Sciatic nerve (tissue), 2 donors: ENCODE results near the gene WSCD2. TPM values are rescaled to one million over a fixed set of nuclear protein-coding genes. Genes with fewer than 3 reads are reported as not detected.
A peak's percentile ranks its signal among the peaks of the same experiment; 100 is the strongest.

Source experiments
- ATAC-seq: fragments of 200-7000 bp; cut with Tn5 transposase; one replicate; pipeline ENCODE4 v1.9.1; 2020; ENCODE audit warnings: mild to moderate bottlenecking, moderate library complexity
- DNase-seq: peaks from one replicate; pipeline ENCODE4 v3.0.0-alpha.2; 2020; ENCODE audit warnings: low spot score
- intact Hi-C: fragments of 100-400 bp; cut with DNase I; formaldehyde crosslinking; loops from one replicate; pipeline ENCODE4 v1.14.2; 2022
- total RNA-seq: library from RNA; stranded (reverse); fragmentation: NEBNext Ultra II Directional; extraction: Animal tissue kit (Norgen Biotek cat#: 25700); gene quantifications from one replicate; pipeline ENCODE4 v1.2.1, GENCODE V29; 2021
- donor health status: DM: no; HTN: no; CAD: no.
- donor health status: DM: no; HTN: no; CAD: no.

Gene WSCD2
- total RNA-seq, 1 donor from 2014 or later, result 33.0 TPM

- ATAC-seq, result no peak
- intact Hi-C loops, result no loop called here
Measured at GRCh38 chr12:108180255-108181094, 51.4 kb downstream of the WSCD2 start.

GRCh38 chr12:108181095-108181454 is 52.0 kb downstream of the WSCD2 start:
- DNase-seq (no peak), ATAC-seq (no peak)
- intact Hi-C loops, result no loop called here

More at GRCh38 chr12:108180255-108181094, 51.4 kb downstream of the WSCD2 start:
- no peak for DNase-seq

GRCh38 chr12:108182096-108182495 is 53.0 kb downstream of the WSCD2 start:
- ATAC-seq (no peak), DNase-seq (no peak)
- intact Hi-C loops, result no loop called here

GRCh38 chr12:108185002-108185401 is 55.9 kb downstream of the WSCD2 start:
- no peak for ATAC-seq
- DNase-seq, result no peak
- intact Hi-C loops, result no loop called here

GRCh38 chr12:108187831-108188230 is 58.7 kb downstream of the WSCD2 start:
- intact Hi-C loops, result no loop called here
- DNase-seq (no peak), ATAC-seq (no peak)

- ATAC-seq, result peak; percentile 90
- intact Hi-C loops, result no loop called here
- no peak for DNase-seq
Measured at GRCh38 chr12:108190529-108190928, 61.4 kb downstream of the WSCD2 start.

- ATAC-seq (no peak), DNase-seq (no peak)
- intact Hi-C loops, result no loop called here
Measured at GRCh38 chr12:108191086-108191485, 62.0 kb downstream of the WSCD2 start.

GRCh38 chr12:108191938-108192337 is 62.9 kb downstream of the WSCD2 start:
- DNase-seq, result no peak
- intact Hi-C loops, result no loop called here

GRCh38 chr12:108193493-108193892 is 64.4 kb downstream of the WSCD2 start:
- intact Hi-C loops, result no loop called here
- DNase-seq, result no peak

More at GRCh38 chr12:108191938-108192337, 62.9 kb downstream of the WSCD2 start:
- no peak for ATAC-seq

GRCh38 chr12:108193917-108194316 is 64.8 kb downstream of the WSCD2 start:
- DNase-seq (no peak), ATAC-seq (no peak)
- intact Hi-C loops, result no loop called here

More at GRCh38 chr12:108193493-108193892, 64.4 kb downstream of the WSCD2 start:
- ATAC-seq, result no peak

GRCh38 chr12:108194585-108194984 is 65.5 kb downstream of the WSCD2 start:
- DNase-seq (no peak), ATAC-seq (no peak)
- intact Hi-C loops, result no loop called here

GRCh38 chr12:108196319-108196718 is 67.2 kb downstream of the WSCD2 start:
- intact Hi-C loops, result no loop called here
- ATAC-seq (no peak), DNase-seq (no peak)

GRCh38 chr12:108196921-108197320 is 67.8 kb downstream of the WSCD2 start:
- intact Hi-C loops, result no loop called here
- ATAC-seq, result no peak

GRCh38 chr12:108198043-108198442 is 69.0 kb downstream of the WSCD2 start:
- DNase-seq, result no peak
- no peak for ATAC-seq
- intact Hi-C loops, result no loop called here

More at GRCh38 chr12:108196921-108197320, 67.8 kb downstream of the WSCD2 start:
- no peak for DNase-seq

GRCh38 chr12:108199106-108199505 is 70.0 kb downstream of the WSCD2 start:
- intact Hi-C loops, result no loop called here
- DNase-seq (no peak), ATAC-seq (no peak)

- no peak for DNase-seq
- intact Hi-C loops, result no loop called here
- no peak for ATAC-seq
Measured at GRCh38 chr12:108201808-108202207, 72.7 kb downstream of the WSCD2 start.

GRCh38 chr12:108204117-108204987 is 75.3 kb downstream of the WSCD2 start:
- no peak for ATAC-seq
- DNase-seq, result no peak
- intact Hi-C loops, result no loop called here

- ATAC-seq, result no peak
- intact Hi-C loops, result no loop called here
Measured at GRCh38 chr12:108205864-108206263, 76.8 kb downstream of the WSCD2 start.

GRCh38 chr12:108207791-108208730 is 79.0 kb downstream of the WSCD2 start:
- intact Hi-C loops, result no loop called here
- DNase-seq (no peak), ATAC-seq (no peak)

More at GRCh38 chr12:108205864-108206263, 76.8 kb downstream of the WSCD2 start:
- no peak for DNase-seq
